NCI-H69 (cell line): ENCODE measurements around the gene GALNT16.

Source experiments
- DNase-seq: peaks from one replicate; lab custom pipeline; 2025; lab: John Stamatoyannopoulos, UW

Gene GALNT16

DNA sequence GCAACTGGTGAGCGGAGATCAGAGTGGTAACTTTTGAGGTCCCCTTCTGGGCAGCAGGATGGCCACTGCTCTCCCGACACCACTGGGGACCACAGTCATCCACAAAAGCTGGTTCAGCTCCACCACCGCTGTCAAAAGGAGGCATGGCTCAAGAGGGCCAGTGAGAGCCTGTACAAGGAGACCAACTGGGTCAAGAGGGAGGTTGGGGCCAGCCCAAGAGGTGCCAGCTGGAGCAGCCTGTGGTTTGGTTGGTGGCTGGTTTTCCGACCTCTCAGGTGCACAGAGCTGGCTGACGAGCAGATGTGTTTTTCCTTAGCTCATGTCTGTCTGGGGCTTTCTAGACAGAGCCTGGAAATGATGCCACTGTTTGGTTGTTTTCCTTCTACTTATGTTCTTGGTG is 78.0 kb downstream of the GALNT16 start:
- no peak for DNase-seq

- no peak for DNase-seq
Observed at GRCh38 chr14:69339426-69339825, 79.5 kb downstream of the GALNT16 start.

- DNase-seq, result no peak
Observed at GRCh38 chr14:69342928-69343525, 83.1 kb downstream of the GALNT16 start.

- no peak for DNase-seq
Observed at GRCh38 chr14:69344171-69344570, 84.2 kb downstream of the GALNT16 start.

- peak; percentile 19 for DNase-seq
Observed at GRCh38 chr14:69345402-69345801, 85.4 kb downstream of the GALNT16 start.

DNA sequence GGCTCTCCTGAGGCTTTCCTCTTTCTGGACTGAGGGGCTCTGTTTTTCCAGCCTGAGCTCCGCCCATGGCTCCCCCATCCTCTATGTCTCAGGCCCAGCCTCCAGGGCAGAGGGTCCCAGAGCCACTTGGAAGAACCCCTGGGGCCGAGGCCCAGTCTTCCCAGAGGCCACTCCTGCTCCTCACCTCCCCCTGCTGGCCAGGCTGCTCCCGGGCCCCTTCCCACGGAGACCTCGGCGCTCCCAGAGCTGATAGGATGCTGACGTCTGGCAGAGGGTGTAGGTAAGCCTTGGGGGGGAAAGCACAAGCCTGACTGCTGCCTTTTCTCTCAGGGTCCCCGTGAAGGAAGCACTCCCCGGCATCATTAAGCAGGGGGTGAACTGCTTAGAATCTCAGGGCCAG is 86.8 kb downstream of the GALNT16 start:
- peak; percentile 54 for DNase-seq

DNA sequence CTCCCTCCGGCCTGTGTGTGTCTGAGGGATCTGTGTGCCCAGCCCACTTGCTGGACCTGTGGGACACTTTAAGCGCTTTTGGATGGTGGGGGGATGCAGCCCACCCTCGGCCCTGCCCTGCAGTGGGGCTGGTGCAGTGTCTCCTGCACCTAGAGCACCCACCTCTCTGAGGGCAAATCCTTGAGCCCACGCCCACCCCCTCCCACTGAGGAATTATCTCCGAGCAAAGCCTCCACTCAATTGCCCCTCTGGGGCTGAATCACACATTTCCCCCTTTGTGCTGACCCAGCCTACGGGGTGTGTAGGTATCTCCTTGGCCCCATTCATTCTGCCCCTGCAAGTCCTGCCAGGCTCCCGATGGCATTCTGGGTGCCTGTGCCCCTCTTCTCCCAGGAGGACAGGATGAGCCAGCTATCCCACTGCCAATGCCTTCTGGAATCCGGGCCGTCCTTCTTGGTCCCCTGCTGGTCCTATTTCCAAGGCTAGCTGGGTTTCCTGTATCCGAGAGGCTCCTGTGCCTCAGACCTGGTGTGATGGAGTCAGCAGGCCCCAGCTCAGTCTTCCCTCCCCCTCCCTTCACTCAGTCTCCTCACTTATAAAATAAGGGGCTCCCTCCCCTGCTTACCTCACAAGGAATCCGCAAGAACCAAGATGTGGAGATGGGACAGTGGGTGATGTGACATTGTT is 89.3 kb downstream of the GALNT16 start:
- no peak for DNase-seq

DNA sequence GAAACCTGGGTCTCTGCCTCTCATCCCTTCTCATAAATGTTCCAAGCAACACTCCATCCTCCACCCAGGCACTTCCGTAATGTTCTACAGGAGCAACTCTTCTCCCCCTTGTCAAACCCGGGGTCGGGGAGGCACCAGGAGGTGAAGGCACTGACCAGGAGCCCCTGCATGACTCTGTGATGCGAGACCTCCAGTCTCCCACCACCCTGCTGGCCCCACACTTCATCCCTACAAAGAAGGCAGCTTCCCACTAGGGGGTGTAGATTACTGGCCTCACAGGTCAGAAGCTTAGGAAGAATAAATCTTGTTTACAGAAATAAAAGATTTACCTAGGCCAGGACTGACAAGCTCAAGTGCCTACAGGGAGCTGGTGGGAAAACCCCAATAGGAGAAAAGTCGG is 90.9 kb downstream of the GALNT16 start:
- no peak for DNase-seq

DNA sequence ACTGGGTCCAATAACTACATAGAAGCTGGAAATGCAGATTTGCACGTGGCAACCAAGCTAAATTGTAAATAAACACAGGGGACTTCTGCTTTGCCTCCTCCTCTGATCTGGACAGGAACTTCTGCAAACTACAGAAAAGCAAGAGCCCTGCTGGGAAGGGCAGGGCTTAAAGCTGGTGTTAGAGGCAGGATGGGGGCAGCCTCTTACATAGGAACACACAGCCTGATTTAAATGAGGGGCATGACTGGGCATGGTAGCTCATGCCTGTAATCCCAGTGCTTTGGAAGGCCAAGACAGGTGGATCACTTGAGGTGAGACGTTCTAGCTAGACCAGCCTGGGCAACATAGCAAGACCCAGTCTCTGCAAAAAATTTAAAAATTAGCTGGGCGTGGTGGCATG is 91.4 kb downstream of the GALNT16 start:
- DNase-seq, result no peak

DNA sequence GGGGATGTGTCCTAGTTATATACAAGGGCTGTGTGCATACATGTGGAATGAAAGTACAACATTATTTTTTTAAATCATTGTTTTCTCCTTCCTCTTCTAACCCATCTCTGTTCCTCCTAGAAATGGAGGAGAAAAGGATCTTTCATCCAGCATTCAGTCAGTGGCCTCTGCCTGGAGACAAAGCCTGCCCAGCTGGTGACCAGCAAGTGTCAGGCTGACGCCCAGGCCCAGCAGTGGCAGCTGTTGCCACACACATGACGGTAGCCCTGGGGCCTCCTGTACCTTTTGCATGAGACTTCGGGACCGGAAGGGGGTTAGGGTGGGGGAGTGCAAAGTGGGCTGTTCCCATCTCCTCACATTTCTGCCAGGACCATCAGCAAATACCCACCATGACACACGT is 92.0 kb downstream of the GALNT16 start:
- no peak for DNase-seq

- DNase-seq, result no peak
Observed at GRCh38 chr14:69353168-69353567, 93.2 kb downstream of the GALNT16 start.

- no peak for DNase-seq
Observed at GRCh38 chr14:69354383-69355153, 94.6 kb downstream of the GALNT16 start.

GRCh38 chr14:69355154-69355597 is 95.2 kb downstream of the GALNT16 start:
- no peak for DNase-seq

GRCh38 chr14:69355607-69356281 is 95.8 kb downstream of the GALNT16 start:
- no peak for DNase-seq

GRCh38 chr14:69356903-69357543 is 97.1 kb downstream of the GALNT16 start:
- no peak for DNase-seq

DNA sequence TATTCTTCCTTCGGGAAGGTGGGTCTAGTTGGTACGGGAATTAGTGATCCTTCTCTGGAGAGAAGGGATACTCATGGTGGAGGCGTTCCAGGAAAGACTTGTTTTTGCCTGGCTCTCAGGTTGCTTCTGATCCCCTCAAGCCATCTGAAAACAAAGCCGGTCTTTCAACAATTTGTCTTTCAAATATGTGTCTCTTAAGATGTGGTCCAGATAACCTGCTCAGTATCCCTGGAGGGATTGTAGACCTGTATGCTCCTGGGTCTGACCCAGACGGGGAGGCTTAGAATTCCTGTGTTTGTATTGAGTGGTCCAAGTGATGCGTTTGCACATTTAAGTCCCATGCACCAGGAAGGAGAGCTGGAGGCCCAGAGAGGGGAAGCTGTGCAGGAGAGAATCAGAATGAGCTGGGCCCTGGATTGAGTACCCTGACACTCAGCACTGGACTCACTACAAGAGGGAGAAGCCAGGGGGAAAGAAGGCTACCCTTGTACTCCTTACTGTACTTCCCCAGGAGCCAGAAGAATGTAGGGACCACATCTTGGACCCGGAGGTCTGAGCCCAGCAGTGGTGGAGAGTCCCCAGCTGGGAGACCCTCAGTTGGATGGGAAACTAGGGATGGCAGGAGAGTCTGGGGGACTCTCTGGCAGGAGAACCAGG is 97.7 kb downstream of the GALNT16 start:
- DNase-seq, result no peak

- no peak for DNase-seq
Observed at GRCh38 chr14:69358233-69358963, 98.4 kb downstream of the GALNT16 start.

DNA sequence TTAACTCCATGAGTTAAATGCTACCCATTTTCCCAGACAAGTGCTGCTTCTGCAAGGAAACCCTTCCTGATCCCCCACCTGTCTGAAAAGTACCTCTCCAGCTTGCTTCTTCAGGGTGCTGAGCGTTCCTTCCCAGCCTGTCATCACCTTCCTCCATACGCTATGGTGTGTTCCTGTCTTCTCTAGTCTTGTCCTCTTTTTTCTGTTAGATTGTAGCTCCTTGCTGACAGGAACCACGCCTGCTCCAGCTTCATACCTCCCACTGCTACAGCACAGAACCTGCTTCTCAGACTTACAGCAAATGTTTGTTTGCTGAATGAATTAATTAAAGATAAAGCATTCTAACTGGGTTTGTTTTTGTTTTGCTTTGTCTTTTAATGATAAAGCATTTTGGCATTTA is 99.0 kb downstream of the GALNT16 start:
- DNase-seq, result no peak

DNA sequence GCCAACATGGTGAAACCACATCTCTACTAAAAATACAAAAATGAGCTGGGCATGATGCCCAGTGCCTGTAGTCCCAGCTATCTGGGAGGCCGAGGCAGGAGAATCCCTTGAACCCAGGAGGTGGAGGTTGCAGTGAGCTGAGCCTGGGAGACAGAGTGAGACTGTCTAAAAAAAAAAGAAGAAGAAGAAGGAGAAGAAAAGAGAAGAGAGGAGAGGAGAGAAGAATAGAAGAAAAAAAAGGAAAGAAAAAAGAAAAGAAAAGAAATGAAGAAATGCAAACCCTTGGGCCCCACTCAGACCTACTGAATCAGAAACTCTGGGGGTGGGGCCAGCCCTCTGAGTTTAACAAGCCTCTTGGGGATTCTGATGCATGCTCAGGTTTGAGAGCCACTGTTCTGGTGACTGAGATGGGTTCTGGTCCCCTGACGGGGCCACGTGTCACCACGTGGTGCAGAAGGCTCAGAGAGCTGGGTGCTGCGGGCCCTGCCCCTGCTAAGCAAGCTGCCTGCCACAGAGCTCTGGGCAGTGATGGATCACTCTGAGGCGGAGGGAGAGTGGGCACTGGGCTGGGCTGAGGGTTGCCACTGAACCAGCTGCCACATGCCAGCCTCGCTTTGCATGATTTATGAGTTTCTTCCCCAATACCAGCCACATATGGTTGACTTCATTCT is 100.6 kb downstream of the GALNT16 start:
- DNase-seq, result peak; percentile 70

GRCh38 chr14:69363055-69363454 is 103.1 kb downstream of the GALNT16 start:
- no peak for DNase-seq
